Hematopoietic multipotent progenitor cell treated with erythropoietin and hydrocortisone succinate and interleukin-3 and kit ligand, for 15 days (in vitro differentiated cells): Measurements from ENCODE around the gene TBCK.

Experiments used
- DNase-seq: peaks from one replicate; pipeline ENCODE4 v3.0.0-alpha.2; 2015; ENCODE audit warnings: low spot score

TBCK gene

GRCh38 chr4:106286611-106287010 lies 29.4 kb downstream of the TBCK start:
- DNase-seq = no peak

- DNase-seq = no peak
Measured at GRCh38 chr4:106284227-106284626, 31.8 kb downstream of the TBCK start.

GRCh38 chr4:106277140-106277675 lies 38.8 kb downstream of the TBCK start:
- DNase-seq = no peak

- DNase-seq = no peak
Measured at GRCh38 chr4:106273831-106274230, 42.2 kb downstream of the TBCK start.

GRCh38 chr4:106270736-106271135 lies 45.3 kb downstream of the TBCK start:
- DNase-seq = no peak

- no peak for DNase-seq
Measured at GRCh38 chr4:106269711-106270110, 46.3 kb downstream of the TBCK start.

- DNase-seq = no peak
Measured at GRCh38 chr4:106268786-106269185, 47.2 kb downstream of the TBCK start.

- DNase-seq = peak; percentile 20
Measured at GRCh38 chr4:106266201-106266600, 49.8 kb downstream of the TBCK start.

- DNase-seq = no peak
Measured at GRCh38 chr4:106264331-106264728, 51.7 kb downstream of the TBCK start.

GRCh38 chr4:106263594-106264330 lies 52.2 kb downstream of the TBCK start:
- DNase-seq = no peak

- no peak for DNase-seq
Measured at GRCh38 chr4:106261980-106262379, 54.0 kb downstream of the TBCK start.

- DNase-seq = no peak
Measured at GRCh38 chr4:106258145-106259045, 57.6 kb downstream of the TBCK start.

GRCh38 chr4:106256190-106256589 lies 59.8 kb downstream of the TBCK start:
- DNase-seq = no peak

- DNase-seq = no peak
Measured at GRCh38 chr4:106255195-106255594, 60.8 kb downstream of the TBCK start.

- no peak for DNase-seq
Measured at GRCh38 chr4:106253364-106254129, 62.5 kb downstream of the TBCK start.

- DNase-seq = no peak
Measured at GRCh38 chr4:106247600-106247999, 68.4 kb downstream of the TBCK start.

GRCh38 chr4:106246441-106246840 lies 69.6 kb downstream of the TBCK start:
- no peak for DNase-seq

GRCh38 chr4:106245176-106245575 lies 70.8 kb downstream of the TBCK start:
- no peak for DNase-seq

- DNase-seq = no peak
Measured at GRCh38 chr4:106240699-106241098, 75.3 kb downstream of the TBCK start.

GRCh38 chr4:106238820-106239420 lies 77.1 kb downstream of the TBCK start:
- DNase-seq = peak; percentile 29

- DNase-seq = no peak
Measured at GRCh38 chr4:106231931-106232330, 84.1 kb downstream of the TBCK start.

- DNase-seq = no peak
Measured at GRCh38 chr4:106222548-106222947, 93.5 kb downstream of the TBCK start.
